GM04504 (cell line): ENCODE results near the gene PITPNC1.
"Not testable (repeated sequence)": the region's sequence is repeated elsewhere in the genome, so short reads cannot be mapped to it uniquely, and the experiment has no call there.

Experiments used
- DNase-seq: peaks from one replicate; pipeline ENCODE4 v3.0.0-alpha.2; 2012; ENCODE audit warnings: low read depth

PITPNC1 gene

GRCh38 chr17:67369676-67370075 is 7.4 kb upstream of the PITPNC1 start:
- DNase-seq, result no peak

GRCh38 chr17:67372751-67373150 is 4.3 kb upstream of the PITPNC1 start:
- no peak for DNase-seq

GRCh38 chr17:67374329-67375053 is 2.6 kb upstream of the PITPNC1 start:
- DNase-seq, result no peak

GRCh38 chr17:67375054-67375427 is 2.0 kb upstream of the PITPNC1 start:
- DNase-seq, result no peak

- DNase-seq, result no peak
Observed at GRCh38 chr17:67375716-67376115, 1.4 kb upstream of the PITPNC1 start.

GRCh38 chr17:67376415-67376736 is 705 bp upstream of the PITPNC1 start:
- no peak for DNase-seq

- DNase-seq, result no peak
Observed at GRCh38 chr17:67377488-67378453, 690 bp downstream of the PITPNC1 start.

GRCh38 chr17:67378454-67379250 is 1.6 kb downstream of the PITPNC1 start:
- no peak for DNase-seq

- no peak for DNase-seq
Observed at GRCh38 chr17:67379251-67379630, 2.2 kb downstream of the PITPNC1 start.

GRCh38 chr17:67381929-67382257 is 4.8 kb downstream of the PITPNC1 start:
- no peak for DNase-seq

- DNase-seq, result no peak
Observed at GRCh38 chr17:67385122-67385988, 8.3 kb downstream of the PITPNC1 start.

- DNase-seq, result no peak
Observed at GRCh38 chr17:67386965-67387551, 10.0 kb downstream of the PITPNC1 start.

GRCh38 chr17:67388536-67388935 is 11.5 kb downstream of the PITPNC1 start:
- not testable (repeated sequence) for DNase-seq

GRCh38 chr17:67388986-67389385 is 11.9 kb downstream of the PITPNC1 start:
- DNase-seq, result no peak

GRCh38 chr17:67390006-67390645 is 13.0 kb downstream of the PITPNC1 start:
- DNase-seq, result no peak

GRCh38 chr17:67390646-67391361 is 13.7 kb downstream of the PITPNC1 start:
- peak; percentile 87 for DNase-seq

- DNase-seq, result no peak
Observed at GRCh38 chr17:67392111-67392510, 15.0 kb downstream of the PITPNC1 start.

GRCh38 chr17:67393809-67394397 is 16.8 kb downstream of the PITPNC1 start:
- DNase-seq, result no peak

GRCh38 chr17:67399676-67400075 is 22.6 kb downstream of the PITPNC1 start:
- DNase-seq, result no peak

- no peak for DNase-seq
Observed at GRCh38 chr17:67400193-67400592, 23.1 kb downstream of the PITPNC1 start.
